GM12874 (cell line): ENCODE measurements around the gene TBC1D8.

Experiments
- CTCF ChIP-seq: IDR thresholded peaks from 2 replicates; pipeline ENCODE4 v1.5.1; 2011; ENCODE audit warnings: low read depth, mild to moderate bottlenecking, control low read depth, low read length, moderate library complexity; ENCODE audit not compliant: insufficient read depth

TBC1D8 gene

GRCh38 chr2:100980046-100980445 is 171.1 kb downstream of the TBC1D8 start:
- no peak for TF ChIP-seq CTCF

- no peak for TF ChIP-seq CTCF
Measured at GRCh38 chr2:100978582-100979191, 172.5 kb downstream of the TBC1D8 start.

- TF ChIP-seq CTCF = no peak
Measured at GRCh38 chr2:100977511-100977910, 173.7 kb downstream of the TBC1D8 start.

GRCh38 chr2:100976645-100977391 is 174.4 kb downstream of the TBC1D8 start:
- TF ChIP-seq CTCF = no peak

- no peak for TF ChIP-seq CTCF
Measured at GRCh38 chr2:100976061-100976460, 175.1 kb downstream of the TBC1D8 start.

GRCh38 chr2:100975521-100975785 is 175.7 kb downstream of the TBC1D8 start:
- no peak for TF ChIP-seq CTCF

GRCh38 chr2:100974712-100975520 is 176.3 kb downstream of the TBC1D8 start:
- TF ChIP-seq CTCF = no peak
